ENCODE data around the gene KIF16B. TPM values are rescaled to one million over a fixed set of nuclear protein-coding genes. Genes with fewer than 3 reads are reported as not detected.

The KIF16B gene
- total and polyA plus RNA-seq, 7 donors, result 18.9 to 49.7 (median 22.4) TPM

DNA sequence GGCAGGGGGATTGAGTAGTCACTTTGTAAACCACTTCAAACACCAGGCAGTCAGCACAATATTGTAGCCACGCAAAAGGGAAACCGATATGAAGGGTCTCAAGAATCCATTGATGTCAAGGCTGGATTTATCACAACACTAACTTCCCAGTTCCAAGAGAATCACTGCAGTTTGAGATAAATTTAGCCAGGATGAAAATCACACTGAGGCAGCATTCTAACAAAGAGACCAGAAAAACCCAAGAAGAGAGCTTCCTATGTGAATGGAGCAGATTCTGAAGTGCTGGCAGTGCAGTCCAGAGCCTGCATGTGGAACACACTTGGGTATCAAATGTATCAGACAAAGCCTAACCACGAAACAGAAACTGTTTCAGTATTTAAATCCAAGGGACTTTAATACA lies 84.6 kb downstream of the KIF16B start:
- DNase-seq, result no peak
- Histone ChIP-seq H3K4me3 (no peak overlapping the region), H3K4me1 (peaks cover 0 to 13% (median 9%) of the 10 kb centered on the region in 4 donors), H3K9me3 (no peaks in the 10 kb centered on the region), H3K27ac (no peak overlapping the region), H3K27me3 (no peaks in the 10 kb centered on the region), H3K36me3 (peaks cover 0 to 16% (median 0%) of the 10 kb centered on the region in 4 donors)
- TF ChIP-seq, protein P1, sequence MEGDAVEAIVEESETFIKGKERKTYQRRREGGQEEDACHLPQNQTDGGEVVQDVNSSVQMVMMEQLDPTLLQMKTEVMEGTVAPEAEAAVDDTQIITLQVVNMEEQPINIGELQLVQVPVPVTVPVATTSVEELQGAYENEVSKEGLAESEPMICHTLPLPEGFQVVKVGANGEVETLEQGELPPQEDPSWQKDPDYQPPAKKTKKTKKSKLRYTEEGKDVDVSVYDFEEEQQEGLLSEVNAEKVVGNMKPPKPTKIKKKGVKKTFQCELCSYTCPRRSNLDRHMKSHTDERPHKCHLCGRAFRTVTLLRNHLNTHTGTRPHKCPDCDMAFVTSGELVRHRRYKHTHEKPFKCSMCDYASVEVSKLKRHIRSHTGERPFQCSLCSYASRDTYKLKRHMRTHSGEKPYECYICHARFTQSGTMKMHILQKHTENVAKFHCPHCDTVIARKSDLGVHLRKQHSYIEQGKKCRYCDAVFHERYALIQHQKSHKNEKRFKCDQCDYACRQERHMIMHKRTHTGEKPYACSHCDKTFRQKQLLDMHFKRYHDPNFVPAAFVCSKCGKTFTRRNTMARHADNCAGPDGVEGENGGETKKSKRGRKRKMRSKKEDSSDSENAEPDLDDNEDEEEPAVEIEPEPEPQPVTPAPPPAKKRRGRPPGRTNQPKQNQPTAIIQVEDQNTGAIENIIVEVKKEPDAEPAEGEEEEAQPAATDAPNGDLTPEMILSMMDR (IDR thresholded peaks at IDR 0.05), result no peak
- TF ChIP-seq POLR2A (IDR thresholded peaks at IDR 0.05) (no peak), EP300 (IDR thresholded peaks at IDR 0.05) (no peak), POLR2AphosphoS5 (IDR thresholded peaks at IDR 0.05) (no peak)
- WGBS, 2 donors, result 82 to 92% methylated on average over 3 of the region's 3 CpGs
- intact Hi-C loops (cut with DNase I), result no loop called here

DNA sequence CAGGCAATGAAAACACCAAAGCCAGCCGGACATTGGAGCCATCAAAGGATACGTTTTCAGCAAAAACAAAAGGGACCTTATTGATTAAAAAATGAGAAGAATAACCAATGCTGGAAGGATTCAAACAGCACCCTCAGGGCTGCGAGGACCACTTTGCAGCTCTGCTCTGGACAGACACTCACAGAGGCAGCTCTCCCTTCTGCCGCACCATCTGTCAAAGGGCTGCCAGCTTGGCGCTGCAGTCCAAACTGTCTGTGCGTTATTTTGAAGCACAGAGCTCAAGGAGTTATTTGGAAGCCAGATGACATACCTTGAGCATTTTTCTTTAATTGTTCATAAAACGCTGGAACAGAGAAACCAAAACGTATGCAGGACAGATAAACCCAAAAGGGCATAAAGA lies 85.2 kb downstream of the KIF16B start:
- 93% methylated on average over 8 of the region's 8 CpGs for WGBS, 2 donors
- no peak for DNase-seq
- H3K4me1 ChIP-seq, result peaks cover 0 to 18% (median 12%) of the 10 kb centered on the region in 4 donors
- no peak overlapping the region for H3K4me3 ChIP-seq
- TF ChIP-seq, protein P1 (IDR thresholded peaks at IDR 0.05), result no peak
- no peak for TF ChIP-seq POLR2AphosphoS5 (IDR thresholded peaks at IDR 0.05)
- TF ChIP-seq EP300 (IDR thresholded peaks at IDR 0.05), result no peak
- TF ChIP-seq POLR2A (IDR thresholded peaks at IDR 0.05), result no peak
- no peaks in the 10 kb centered on the region for H3K9me3 ChIP-seq
- intact Hi-C loops (cut with DNase I), result no loop called here
- H3K27ac ChIP-seq, result no peak overlapping the region
- peaks cover 0 to 10% (median 0%) of the 10 kb centered on the region in 4 donors for H3K36me3 ChIP-seq
- no peaks in the 10 kb centered on the region for H3K27me3 ChIP-seq

DNA sequence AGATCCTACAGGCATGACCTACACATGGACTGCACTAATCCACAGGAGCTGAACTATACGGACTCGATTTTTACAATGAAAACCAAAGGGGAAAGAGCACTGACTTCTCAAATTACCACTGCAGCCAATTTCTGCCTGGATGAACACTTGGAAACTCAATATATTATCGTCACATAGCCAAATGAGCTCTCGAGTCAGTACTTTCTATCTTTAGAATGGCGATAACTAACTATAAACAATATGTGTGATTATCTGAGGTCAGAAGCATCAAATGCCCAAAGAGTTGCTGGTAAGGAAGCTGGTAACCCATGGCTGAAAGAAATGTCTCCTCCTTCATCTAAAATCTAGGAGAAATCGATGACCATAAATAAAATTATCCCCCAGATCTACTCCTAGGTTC lies 86.7 kb downstream of the KIF16B start:
- TF ChIP-seq, protein P1 (IDR thresholded peaks at IDR 0.05), result no peak
- no peak for TF ChIP-seq POLR2A (IDR thresholded peaks at IDR 0.05)
- intact Hi-C loops (cut with DNase I), result no loop called here
- peaks cover 0 to 19% (median 12%) of the 10 kb centered on the region in 4 donors for H3K4me1 ChIP-seq
- 93 to 96% methylated on average over 6 of the region's 6 CpGs for WGBS, 2 donors
- H3K36me3 ChIP-seq, result no peaks in the 10 kb centered on the region
- no peaks in the 10 kb centered on the region for H3K9me3 ChIP-seq
- H3K27me3 ChIP-seq, result no peaks in the 10 kb centered on the region
- DNase-seq, result no peak
- H3K27ac ChIP-seq, result no peak overlapping the region
- no peak overlapping the region for H3K4me3 ChIP-seq

DNA sequence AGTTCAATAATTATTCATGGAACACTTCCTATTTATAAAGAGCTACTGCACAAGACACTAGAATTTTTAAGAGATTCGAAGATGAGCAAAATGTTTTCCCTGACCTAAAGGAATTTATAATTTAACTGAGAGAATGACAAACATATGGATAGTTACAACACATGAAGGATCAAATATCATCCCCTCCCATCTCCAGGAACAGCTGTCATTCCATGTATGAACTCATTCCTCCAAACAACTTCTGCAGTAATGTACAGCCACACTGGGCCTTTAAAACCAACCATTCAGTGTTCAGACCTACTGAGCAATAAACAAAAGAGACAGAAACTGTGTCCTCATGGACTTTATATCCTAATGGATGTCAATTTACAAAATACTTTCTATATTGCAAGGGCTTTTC lies 87.8 kb downstream of the KIF16B start:
- WGBS, 2 donors, result 83 to 97% methylated on average over 1 of the region's 1 CpG
- TF ChIP-seq, protein P1 (IDR thresholded peaks at IDR 0.05), result no peak
- TF ChIP-seq POLR2A (IDR thresholded peaks at IDR 0.05), result no peak
- no peak for TF ChIP-seq EP300 (IDR thresholded peaks at IDR 0.05)
- TF ChIP-seq POLR2AphosphoS5 (IDR thresholded peaks at IDR 0.05), result no peak
- Histone ChIP-seq H3K4me1 (peaks cover 0 to 19% (median 12%) of the 10 kb centered on the region in 4 donors), H3K27me3 (no peaks in the 10 kb centered on the region), H3K36me3 (no peaks in the 10 kb centered on the region), H3K27ac (no peak overlapping the region), H3K4me3 (no peak overlapping the region), H3K9me3 (no peaks in the 10 kb centered on the region)
- intact Hi-C loops (cut with DNase I), result no loop called here
- DNase-seq, result no peak

DNA sequence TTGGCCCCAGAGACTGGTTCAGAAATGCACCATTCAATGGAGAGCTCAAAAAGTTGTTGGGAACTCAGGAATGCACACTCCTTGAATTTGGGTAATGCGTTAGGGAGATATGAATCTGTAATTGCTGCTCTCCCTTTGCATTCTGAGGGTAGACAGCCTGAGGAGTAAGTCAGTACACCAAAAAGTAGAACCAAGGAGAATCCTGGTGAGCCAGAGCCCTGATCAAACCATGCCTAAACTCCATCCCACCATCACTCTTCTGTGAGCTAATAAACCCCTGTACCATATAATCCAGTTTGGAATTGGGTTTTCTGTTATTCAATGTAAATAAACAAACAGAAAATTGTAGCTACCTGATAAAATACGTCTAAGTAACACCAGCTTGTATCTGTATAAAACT lies 90.2 kb downstream of the KIF16B start:
- no peaks in the 10 kb centered on the region for H3K9me3 ChIP-seq
- intact Hi-C loops (cut with DNase I), result no loop called here
- 92 to 96% methylated on average over 2 of the region's 2 CpGs for WGBS, 2 donors
- no peak overlapping the region for H3K27ac ChIP-seq
- H3K4me3 ChIP-seq, result no peak overlapping the region
- H3K27me3 ChIP-seq, result no peaks in the 10 kb centered on the region
- no peak for DNase-seq
- TF ChIP-seq POLR2A (IDR thresholded peaks at IDR 0.05) (no peak), POLR2AphosphoS5 (IDR thresholded peaks at IDR 0.05) (no peak), EP300 (IDR thresholded peaks at IDR 0.05) (no peak)
- TF ChIP-seq, protein P1 (IDR thresholded peaks at IDR 0.05), result no peak
- H3K4me1 ChIP-seq, result peaks cover 0 to 24% (median 12%) of the 10 kb centered on the region in 4 donors
- H3K36me3 ChIP-seq, result no peaks in the 10 kb centered on the region

Data from sigmoid colon (tissue), 7 donors.